DND-41 (cell line): ENCODE data around the gene ADGRG6.

Source experiments
- ATAC-seq: fragments of 200-7000 bp; cut with Tn5 transposase; 3 replicates; pipeline ENCODE4 v1.9.1; 2021; ENCODE audit warnings: low read depth; ENCODE audit not compliant: insufficient read depth
- DNase-seq: peaks from one replicate; pipeline ENCODE4 v3.0.0-alpha.2; 2020
- H2AFZ ChIP-seq: 2 replicates; pipeline ENCODE4 v1.6.0; 2012; ENCODE audit warnings: low read depth, low read length
- H3K27ac ChIP-seq: 2 replicates; pipeline ENCODE4 v1.5.1; 2012; ENCODE audit warnings: low read length, inconsistent platforms
- H3K27me3 ChIP-seq: fragments of 200-600 bp; sonication (generic); 2 replicates; pipeline ENCODE4 v1.6.0; 2012; ENCODE audit warnings: low read length, mild to moderate bottlenecking, inconsistent platforms; ENCODE audit not compliant: insufficient read depth, poor library complexity
- H3K36me3 ChIP-seq: 2 replicates; pipeline ENCODE4 v1.5.1; 2012; ENCODE audit warnings: low read length, inconsistent platforms; ENCODE audit not compliant: insufficient read depth
- H3K4me1 ChIP-seq: 2 replicates; pipeline ENCODE4 v1.5.1; 2012; ENCODE audit warnings: mild to moderate bottlenecking, low read length; ENCODE audit not compliant: insufficient read depth
- H3K4me2 ChIP-seq: 2 replicates; pipeline ENCODE4 v1.6.0; 2012; ENCODE audit warnings: mild to moderate bottlenecking, moderate library complexity, low read length, inconsistent platforms; ENCODE audit not compliant: insufficient read depth
- H3K4me3 ChIP-seq, 2 experiments: fragments of 200-600 bp in 1 of 2; shearing (Covaris generic) in 1 of 2; 2 replicates each; pipeline ENCODE4 v1.5.1; 2012 to 2016; ENCODE audit warnings: inconsistent platforms in 2 of 2, low read length in 2 of 2, mild to moderate bottlenecking in 2 of 2, low read depth in 1 of 2, moderate library complexity in 1 of 2
- H3K79me2 ChIP-seq: 2 replicates; pipeline ENCODE4 v1.6.0; 2012; ENCODE audit warnings: low read length, inconsistent platforms; ENCODE audit not compliant: insufficient read depth
- H3K9ac ChIP-seq: 2 replicates; pipeline ENCODE4 v1.6.0; 2012; ENCODE audit warnings: low read depth, mild to moderate bottlenecking, inconsistent platforms, low read length, moderate library complexity
- H3K9me3 ChIP-seq: 2 replicates; pipeline ENCODE4 v1.5.1; 2012; ENCODE audit warnings: low read length, moderate library complexity, mild to moderate bottlenecking, inconsistent platforms; ENCODE audit not compliant: insufficient read depth, severe bottlenecking
- H4K20me1 ChIP-seq: 2 replicates; pipeline ENCODE4 v1.6.0; 2012; ENCODE audit warnings: low read length; ENCODE audit not compliant: insufficient read depth
- CTCF ChIP-seq: IDR thresholded peaks from 2 replicates; pipeline ENCODE4 v1.5.1; 2012; ENCODE audit warnings: borderline replicate concordance, low read length, moderate library complexity, mild to moderate bottlenecking; ENCODE audit not compliant: poor library complexity, severe bottlenecking; ENCODE audit errors: extremely low read depth
- EZH2 ChIP-seq: IDR thresholded peaks from 3 replicates; pipeline ENCODE4 v1.6.1; 2012; ENCODE audit warnings: borderline replicate concordance, low read depth, mild to moderate bottlenecking, moderate library complexity, low read length, inconsistent platforms; ENCODE audit not compliant: severe bottlenecking

Gene ADGRG6

GRCh38 chr6:142293121-142293520, 8.7 kb upstream of the ADGRG6 start:
- Histone ChIP-seq H3K9me3 (no peaks in the 10 kb centered on the region), H3K4me3 (no peak overlapping the region), H3K79me2 (no peaks in the 10 kb centered on the region), H2AFZ (no peak overlapping the region), H3K36me3 (no peaks in the 10 kb centered on the region), H3K27me3 (no peaks in the 10 kb centered on the region), H3K9ac (no peak overlapping the region), H4K20me1 (no peaks in the 10 kb centered on the region), H3K4me1 (no peaks in the 10 kb centered on the region), H3K27ac (no peak overlapping the region), H3K4me2 (no peak overlapping the region)
- DNase-seq (no peak), ATAC-seq (no peak)
- TF ChIP-seq CTCF (no peak), EZH2 (no peak)

- Histone ChIP-seq H2AFZ (no peak overlapping the region), H3K79me2 (no peaks in the 10 kb centered on the region), H3K36me3 (no peaks in the 10 kb centered on the region), H3K9me3 (no peaks in the 10 kb centered on the region), H3K9ac (no peak overlapping the region), H3K4me1 (no peaks in the 10 kb centered on the region), H3K4me3 (no peak overlapping the region), H3K27me3 (no peaks in the 10 kb centered on the region), H4K20me1 (no peaks in the 10 kb centered on the region), H3K4me2 (no peak overlapping the region), H3K27ac (no peak overlapping the region)
- ATAC-seq (no peak), DNase-seq (no peak)
- no peak for TF ChIP-seq CTCF
- no peak for TF ChIP-seq EZH2
These were observed 7.1 kb upstream of the ADGRG6 start for GRCh38 chr6:142294679-142295078.

GRCh38 chr6:142296975-142297604, 4.7 kb upstream of the ADGRG6 start:
- H3K27ac ChIP-seq, result no peak overlapping the region
- no peak overlapping the region for H2AFZ ChIP-seq
- H3K79me2 ChIP-seq, result no peaks in the 10 kb centered on the region
- H3K36me3 ChIP-seq, result no peaks in the 10 kb centered on the region
- ATAC-seq (no peak), DNase-seq (no peak)
- no peak overlapping the region for H3K4me3 ChIP-seq
- H3K4me1 ChIP-seq, result no peaks in the 10 kb centered on the region
- no peaks in the 10 kb centered on the region for H3K27me3 ChIP-seq
- TF ChIP-seq EZH2, result no peak
- no peak for TF ChIP-seq CTCF
- no peaks in the 10 kb centered on the region for H3K9me3 ChIP-seq
- no peak overlapping the region for H3K9ac ChIP-seq
- no peak overlapping the region for H3K4me2 ChIP-seq
- no peaks in the 10 kb centered on the region for H4K20me1 ChIP-seq
